Measurements from ENCODE around the gene HSPBP1. TPM values are rescaled to one million over a fixed set of nuclear protein-coding genes. Genes with fewer than 3 reads are reported as not detected.

The HSPBP1 gene
- total RNA-seq, 1 experiment from 2014 or later = 65.2 TPM

DNA sequence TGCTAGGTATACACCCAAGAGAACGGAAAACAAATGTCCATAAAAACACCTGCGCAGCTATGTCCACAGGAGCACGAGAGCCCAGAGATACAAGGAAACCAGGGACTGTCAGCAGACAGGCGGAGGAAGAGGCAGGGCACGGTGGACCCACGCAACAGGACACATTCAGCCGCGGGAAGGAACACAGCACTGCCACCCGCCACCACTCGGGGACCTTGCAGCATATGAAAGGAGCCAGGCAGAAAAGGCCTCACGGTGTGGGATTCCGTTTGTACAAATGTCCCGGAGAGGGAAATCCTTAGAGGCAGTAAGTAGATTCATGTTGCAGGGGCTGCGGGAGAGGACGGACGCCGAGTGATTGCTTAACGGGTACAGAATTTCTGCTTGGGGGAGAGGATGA lies 7.8 kb downstream of the HSPBP1 start:
- CTCF ChIA-PET = interaction anchor here (0.7 to 1.0 kb wide), 2 partner anchors 29 to 68 kb away, joined by 3 to 4 read pairs; no protein-coding TSS in a partner anchor
- Mint-ChIP-seq H3K27me3 (ENCODE audit: low read depth) (no peaks in the 10 kb centered on the region), H3K4me1 (no peaks in the 10 kb centered on the region), H3K27ac (peak overlapping the region; percentile 86), H3K4me3 (no peak overlapping the region), H3K9me3 (peaks cover 3% of the 10 kb centered on the region; the same call in 1 of the 2 replicates), H3K36me3 (peaks cover 10% of the 10 kb centered on the region)
- no peak for TF ChIP-seq GTF2I (CRISPR knock-in tag; conservative IDR thresholded peaks at IDR 0.05)
- TF ChIP-seq GABPB1 (CRISPR knock-in tag; IDR thresholded peaks at IDR 0.05) = no peak
- no peak for TF ChIP-seq JAZF1 (CRISPR knock-in tag; IDR thresholded peaks at IDR 0.05)
- TF ChIP-seq, protein P1, sequence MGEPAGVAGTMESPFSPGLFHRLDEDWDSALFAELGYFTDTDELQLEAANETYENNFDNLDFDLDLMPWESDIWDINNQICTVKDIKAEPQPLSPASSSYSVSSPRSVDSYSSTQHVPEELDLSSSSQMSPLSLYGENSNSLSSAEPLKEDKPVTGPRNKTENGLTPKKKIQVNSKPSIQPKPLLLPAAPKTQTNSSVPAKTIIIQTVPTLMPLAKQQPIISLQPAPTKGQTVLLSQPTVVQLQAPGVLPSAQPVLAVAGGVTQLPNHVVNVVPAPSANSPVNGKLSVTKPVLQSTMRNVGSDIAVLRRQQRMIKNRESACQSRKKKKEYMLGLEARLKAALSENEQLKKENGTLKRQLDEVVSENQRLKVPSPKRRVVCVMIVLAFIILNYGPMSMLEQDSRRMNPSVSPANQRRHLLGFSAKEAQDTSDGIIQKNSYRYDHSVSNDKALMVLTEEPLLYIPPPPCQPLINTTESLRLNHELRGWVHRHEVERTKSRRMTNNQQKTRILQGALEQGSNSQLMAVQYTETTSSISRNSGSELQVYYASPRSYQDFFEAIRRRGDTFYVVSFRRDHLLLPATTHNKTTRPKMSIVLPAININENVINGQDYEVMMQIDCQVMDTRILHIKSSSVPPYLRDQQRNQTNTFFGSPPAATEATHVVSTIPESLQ (CRISPR knock-in tag; IDR thresholded peaks at IDR 0.05) = no peak
- TF ChIP-seq ZNF219 (CRISPR knock-in tag; IDR thresholded peaks at IDR 0.05; ENCODE audit: borderline replicate concordance) = no peak
- no peak for TF ChIP-seq ZMAT4 (CRISPR knock-in tag; IDR thresholded peaks at IDR 0.05)
- POLR2A ChIA-PET = no interaction called here
- ATAC-seq (peak; percentile 52), DNase-seq (ENCODE audit: low spot score) (no peak)

DNA sequence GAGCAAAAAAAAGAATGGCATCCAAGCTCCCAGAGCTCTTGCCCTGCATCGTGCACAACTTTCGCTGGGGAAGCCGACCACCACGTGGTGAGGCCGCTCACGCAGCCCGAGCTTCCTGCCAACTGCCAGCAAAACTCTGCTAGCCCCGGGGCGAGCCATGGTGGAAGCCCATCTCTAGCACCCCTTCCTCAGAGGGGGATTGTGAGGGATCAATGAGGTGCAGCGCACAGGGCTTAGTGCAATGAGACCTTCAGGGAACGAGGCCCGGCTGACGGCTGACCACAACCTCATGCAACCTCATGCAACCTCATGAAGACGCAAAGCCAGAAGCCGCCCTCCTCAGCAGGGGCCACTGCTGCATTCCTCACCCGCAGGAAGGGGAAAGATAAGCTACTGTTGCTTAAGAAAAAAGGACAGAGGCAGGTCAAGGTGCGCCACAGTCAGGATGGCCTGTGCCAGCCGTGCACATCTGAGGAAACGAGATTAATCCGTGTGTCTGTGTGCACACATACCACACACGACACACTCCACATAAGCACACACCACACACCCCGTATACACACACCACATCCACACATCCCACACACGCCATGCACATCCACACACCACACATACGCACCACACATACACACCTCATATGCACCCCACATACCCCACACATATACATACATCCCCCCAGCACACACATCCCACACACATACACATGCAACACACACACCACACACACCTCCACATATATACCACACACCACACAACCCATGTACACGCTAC lies 9.6 kb downstream of the HSPBP1 start:
- H3K27ac Mint-ChIP-seq = peak overlapping the region; percentile 6; the same call in 1 of the 2 replicates
- no peak overlapping the region for H3K4me3 Mint-ChIP-seq
- peaks cover 18% of the 10 kb centered on the region for H3K36me3 Mint-ChIP-seq
- H3K4me1 Mint-ChIP-seq = no peaks in the 10 kb centered on the region
- ChIA-PET CTCF (interaction anchor here (1.1 kb wide), 1 partner anchor 11 kb away, joined by 4 read pairs; no protein-coding TSS in a partner anchor), POLR2A (interaction anchor here (0.6 to 1.0 kb wide), 2 partner anchors 9 to 56 kb away, joined by 3 to 5 read pairs; partner anchors contain the start of gene HSPBP1)
- no peak for DNase-seq (ENCODE audit: low spot score)
- H3K9me3 Mint-ChIP-seq = peaks cover 12% of the 10 kb centered on the region
- H3K27me3 Mint-ChIP-seq (ENCODE audit: low read depth) = no peaks in the 10 kb centered on the region
- ATAC-seq = no peak
- TF ChIP-seq PRRX2 (CRISPR knock-in tag; IDR thresholded peaks at IDR 0.05) (no peak), GABPB1 (CRISPR knock-in tag; IDR thresholded peaks at IDR 0.05) (no peak), CREM (CRISPR knock-in tag; IDR thresholded peaks at IDR 0.05) (no peak), ZNF219 (CRISPR knock-in tag; IDR thresholded peaks at IDR 0.05; ENCODE audit: borderline replicate concordance) (no peak), ZNF532 (CRISPR knock-in tag; IDR thresholded peaks at IDR 0.05; ENCODE audit: borderline replicate concordance) (no peak), RELA (CRISPR knock-in tag; IDR thresholded peaks at IDR 0.05; ENCODE audit: borderline replicate concordance) (no peak)
- TF ChIP-seq, protein P2, sequence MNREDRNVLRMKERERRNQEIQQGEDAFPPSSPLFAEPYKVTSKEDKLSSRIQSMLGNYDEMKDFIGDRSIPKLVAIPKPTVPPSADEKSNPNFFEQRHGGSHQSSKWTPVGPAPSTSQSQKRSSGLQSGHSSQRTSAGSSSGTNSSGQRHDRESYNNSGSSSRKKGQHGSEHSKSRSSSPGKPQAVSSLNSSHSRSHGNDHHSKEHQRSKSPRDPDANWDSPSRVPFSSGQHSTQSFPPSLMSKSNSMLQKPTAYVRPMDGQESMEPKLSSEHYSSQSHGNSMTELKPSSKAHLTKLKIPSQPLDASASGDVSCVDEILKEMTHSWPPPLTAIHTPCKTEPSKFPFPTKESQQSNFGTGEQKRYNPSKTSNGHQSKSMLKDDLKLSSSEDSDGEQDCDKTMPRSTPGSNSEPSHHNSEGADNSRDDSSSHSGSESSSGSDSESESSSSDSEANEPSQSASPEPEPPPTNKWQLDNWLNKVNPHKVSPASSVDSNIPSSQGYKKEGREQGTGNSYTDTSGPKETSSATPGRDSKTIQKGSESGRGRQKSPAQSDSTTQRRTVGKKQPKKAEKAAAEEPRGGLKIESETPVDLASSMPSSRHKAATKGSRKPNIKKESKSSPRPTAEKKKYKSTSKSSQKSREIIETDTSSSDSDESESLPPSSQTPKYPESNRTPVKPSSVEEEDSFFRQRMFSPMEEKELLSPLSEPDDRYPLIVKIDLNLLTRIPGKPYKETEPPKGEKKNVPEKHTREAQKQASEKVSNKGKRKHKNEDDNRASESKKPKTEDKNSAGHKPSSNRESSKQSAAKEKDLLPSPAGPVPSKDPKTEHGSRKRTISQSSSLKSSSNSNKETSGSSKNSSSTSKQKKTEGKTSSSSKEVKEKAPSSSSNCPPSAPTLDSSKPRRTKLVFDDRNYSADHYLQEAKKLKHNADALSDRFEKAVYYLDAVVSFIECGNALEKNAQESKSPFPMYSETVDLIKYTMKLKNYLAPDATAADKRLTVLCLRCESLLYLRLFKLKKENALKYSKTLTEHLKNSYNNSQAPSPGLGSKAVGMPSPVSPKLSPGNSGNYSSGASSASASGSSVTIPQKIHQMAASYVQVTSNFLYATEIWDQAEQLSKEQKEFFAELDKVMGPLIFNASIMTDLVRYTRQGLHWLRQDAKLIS (CRISPR knock-in tag; IDR thresholded peaks at IDR 0.05; ENCODE audit: borderline replicate concordance) = no peak
- TF ChIP-seq, protein P3, sequence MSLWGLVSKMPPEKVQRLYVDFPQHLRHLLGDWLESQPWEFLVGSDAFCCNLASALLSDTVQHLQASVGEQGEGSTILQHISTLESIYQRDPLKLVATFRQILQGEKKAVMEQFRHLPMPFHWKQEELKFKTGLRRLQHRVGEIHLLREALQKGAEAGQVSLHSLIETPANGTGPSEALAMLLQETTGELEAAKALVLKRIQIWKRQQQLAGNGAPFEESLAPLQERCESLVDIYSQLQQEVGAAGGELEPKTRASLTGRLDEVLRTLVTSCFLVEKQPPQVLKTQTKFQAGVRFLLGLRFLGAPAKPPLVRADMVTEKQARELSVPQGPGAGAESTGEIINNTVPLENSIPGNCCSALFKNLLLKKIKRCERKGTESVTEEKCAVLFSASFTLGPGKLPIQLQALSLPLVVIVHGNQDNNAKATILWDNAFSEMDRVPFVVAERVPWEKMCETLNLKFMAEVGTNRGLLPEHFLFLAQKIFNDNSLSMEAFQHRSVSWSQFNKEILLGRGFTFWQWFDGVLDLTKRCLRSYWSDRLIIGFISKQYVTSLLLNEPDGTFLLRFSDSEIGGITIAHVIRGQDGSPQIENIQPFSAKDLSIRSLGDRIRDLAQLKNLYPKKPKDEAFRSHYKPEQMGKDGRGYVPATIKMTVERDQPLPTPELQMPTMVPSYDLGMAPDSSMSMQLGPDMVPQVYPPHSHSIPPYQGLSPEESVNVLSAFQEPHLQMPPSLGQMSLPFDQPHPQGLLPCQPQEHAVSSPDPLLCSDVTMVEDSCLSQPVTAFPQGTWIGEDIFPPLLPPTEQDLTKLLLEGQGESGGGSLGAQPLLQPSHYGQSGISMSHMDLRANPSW (CRISPR knock-in tag; conservative IDR thresholded peaks at IDR 0.05; ENCODE audit: low read depth) = no peak
- TF ChIP-seq, protein P4, sequence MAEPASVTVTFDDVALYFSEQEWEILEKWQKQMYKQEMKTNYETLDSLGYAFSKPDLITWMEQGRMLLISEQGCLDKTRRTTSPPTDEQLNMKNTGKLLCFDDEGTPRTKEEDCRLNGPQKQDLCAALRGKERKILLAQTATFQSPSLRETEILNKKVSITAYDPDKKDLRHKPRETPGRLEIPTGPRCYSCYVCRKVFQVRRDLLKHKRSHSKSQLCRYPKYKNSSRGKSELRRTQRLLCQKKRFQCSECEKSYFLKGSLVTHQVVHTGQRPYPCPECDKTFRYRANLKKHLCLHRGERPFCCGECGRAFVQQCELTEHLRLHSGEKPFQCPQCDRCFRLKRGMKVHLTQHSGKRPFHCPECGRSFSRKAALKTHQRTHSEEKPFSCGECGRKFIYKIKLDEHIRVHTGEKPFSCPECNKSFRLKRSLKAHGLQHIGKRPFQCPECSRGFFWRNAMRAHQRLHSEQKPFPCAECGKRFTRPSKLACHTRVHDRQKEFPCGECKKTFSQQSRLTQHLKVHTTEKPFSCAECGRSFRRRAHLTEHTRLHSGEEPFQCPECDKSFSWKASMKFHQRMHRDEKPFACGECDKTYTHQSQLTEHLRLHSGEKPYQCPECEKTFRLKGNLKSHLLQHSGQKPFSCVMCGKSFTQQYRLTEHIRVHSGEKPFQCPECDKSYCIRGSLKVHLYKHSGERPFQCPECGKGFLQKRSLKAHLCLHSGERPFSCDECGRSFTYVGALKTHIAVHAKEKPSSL (CRISPR knock-in tag; conservative IDR thresholded peaks at IDR 0.05) = no peak
- TF ChIP-seq, protein P5, sequence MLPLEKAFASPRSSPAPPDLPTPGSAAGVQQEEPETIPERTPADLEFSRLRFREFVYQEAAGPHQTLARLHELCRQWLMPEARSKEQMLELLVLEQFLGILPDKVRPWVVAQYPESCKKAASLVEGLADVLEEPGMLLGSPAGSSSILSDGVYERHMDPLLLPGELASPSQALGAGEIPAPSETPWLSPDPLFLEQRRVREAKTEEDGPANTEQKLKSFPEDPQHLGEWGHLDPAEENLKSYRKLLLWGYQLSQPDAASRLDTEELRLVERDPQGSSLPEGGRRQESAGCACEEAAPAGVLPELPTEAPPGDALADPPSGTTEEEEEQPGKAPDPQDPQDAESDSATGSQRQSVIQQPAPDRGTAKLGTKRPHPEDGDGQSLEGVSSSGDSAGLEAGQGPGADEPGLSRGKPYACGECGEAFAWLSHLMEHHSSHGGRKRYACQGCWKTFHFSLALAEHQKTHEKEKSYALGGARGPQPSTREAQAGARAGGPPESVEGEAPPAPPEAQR (CRISPR knock-in tag; IDR thresholded peaks at IDR 0.05) = no peak
